ENCODE results near the gene DCBLD2.

- no peak for TF ChIP-seq EZH2 (IDR thresholded peaks at IDR 0.05; ENCODE audit: borderline replicate concordance, low read depth, low read length, poor library complexity, severe bottlenecking)
- TF ChIP-seq, protein P1, sequence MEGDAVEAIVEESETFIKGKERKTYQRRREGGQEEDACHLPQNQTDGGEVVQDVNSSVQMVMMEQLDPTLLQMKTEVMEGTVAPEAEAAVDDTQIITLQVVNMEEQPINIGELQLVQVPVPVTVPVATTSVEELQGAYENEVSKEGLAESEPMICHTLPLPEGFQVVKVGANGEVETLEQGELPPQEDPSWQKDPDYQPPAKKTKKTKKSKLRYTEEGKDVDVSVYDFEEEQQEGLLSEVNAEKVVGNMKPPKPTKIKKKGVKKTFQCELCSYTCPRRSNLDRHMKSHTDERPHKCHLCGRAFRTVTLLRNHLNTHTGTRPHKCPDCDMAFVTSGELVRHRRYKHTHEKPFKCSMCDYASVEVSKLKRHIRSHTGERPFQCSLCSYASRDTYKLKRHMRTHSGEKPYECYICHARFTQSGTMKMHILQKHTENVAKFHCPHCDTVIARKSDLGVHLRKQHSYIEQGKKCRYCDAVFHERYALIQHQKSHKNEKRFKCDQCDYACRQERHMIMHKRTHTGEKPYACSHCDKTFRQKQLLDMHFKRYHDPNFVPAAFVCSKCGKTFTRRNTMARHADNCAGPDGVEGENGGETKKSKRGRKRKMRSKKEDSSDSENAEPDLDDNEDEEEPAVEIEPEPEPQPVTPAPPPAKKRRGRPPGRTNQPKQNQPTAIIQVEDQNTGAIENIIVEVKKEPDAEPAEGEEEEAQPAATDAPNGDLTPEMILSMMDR (conservative IDR thresholded peaks at IDR 0.05; ENCODE audit: low read depth, low read length), result no peak
Observed at GRCh38 chr3:98945666-98946065, 44.2 kb upstream of the DCBLD2 start.
